Fibroblast of lung (primary cell): ENCODE data around the gene STAM.

ENCODE experiments used
- CTCF ChIP-seq, 2 donors: IDR thresholded peaks in 1 of 2; conservative IDR thresholded peaks in 1 of 2; 1 replicate in 1 of 2; 2 replicates in 1 of 2; pipeline ENCODE4 v1.5.1; 2011 to 2012; ENCODE audit warnings: low read length in 2 of 2, control low read depth in 1 of 2, inconsistent platforms in 1 of 2, low read depth in 1 of 2, mild to moderate bottlenecking in 1 of 2
- EZH2 ChIP-seq: IDR thresholded peaks from 2 replicates; pipeline ENCODE4 v1.5.1; 2012; ENCODE audit warnings: low read length, control low read depth, mild to moderate bottlenecking; ENCODE audit errors: missing control alignments

DNA sequence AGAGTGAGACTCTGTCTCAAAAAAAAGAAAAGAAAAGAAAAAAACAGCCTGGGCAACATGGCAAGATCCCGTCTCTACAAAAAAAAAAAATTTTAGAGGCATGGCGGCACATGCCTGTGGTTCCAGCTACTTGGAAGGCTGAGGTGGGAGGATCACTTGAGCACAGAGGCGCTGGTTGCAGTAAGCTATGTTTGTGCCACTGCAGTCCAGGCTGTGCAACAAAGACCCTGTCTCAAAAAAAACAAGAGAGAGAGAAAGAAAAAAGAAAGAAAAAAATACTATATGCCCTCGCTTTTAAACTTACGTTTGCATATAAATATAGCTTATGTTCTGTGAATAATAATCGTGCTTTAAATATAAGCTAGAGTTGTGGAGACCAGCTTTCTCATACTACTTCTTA, 38.0 kb upstream of the STAM start:
- no peak for TF ChIP-seq CTCF (conservative IDR thresholded peaks at IDR 0.05 in 1 of 2, IDR thresholded peaks at IDR 0.05 in 1 of 2; ENCODE audit: low read depth in 1 of 2, low read length in 2 of 2)
- TF ChIP-seq EZH2 = no peak
